SK-N-SH (cell line): Measurements from ENCODE around the gene HUNK. TPM values are rescaled to one million over a fixed set of nuclear protein-coding genes. Genes with fewer than 3 reads are reported as not detected.

ENCODE experiments used
- CTCF ChIA-PET: fragments of 300-600, 350-600 bp; formaldehyde crosslinking; extraction: SDS; loops from one replicate; lab custom pipeline; 2021; lab: Yijun Ruan, JAX
- POLR2A ChIA-PET: fragments of 350-600 bp; sonication (Branson Sonifier 250); formaldehyde crosslinking; extraction: SDS; loops from one replicate; lab custom pipeline; 2020; ENCODE audit warnings: antibody characterized with exemption, inconsistent platforms; lab: Yijun Ruan, JAX
- DNase-seq: peaks from one replicate; pipeline ENCODE4 v3.0.0; 2012
- H2AFZ ChIP-seq: fragments of 200-600 bp; sonication (generic); 2 replicates; pipeline ENCODE4 v1.8.1; 2016; ENCODE audit warnings: antibody characterized with exemption, mild to moderate bottlenecking, low read depth
- H3F3A ChIP-seq: fragments of 200-600 bp; sonication (generic); replicated peaks from 2 replicates; pipeline ENCODE3; 2016; ENCODE audit warnings: antibody characterized with exemption, mild to moderate bottlenecking; ENCODE audit not compliant: insufficient read depth
- H3K27ac ChIP-seq, 2 experiments: fragments of 200-500 bp in 1 of 2; fragments of 200-600 bp in 1 of 2; sonication (Bioruptor generic) in 1 of 2; sonication (generic), shearing (Covaris generic) in 1 of 2; 2 replicates each; pipeline versions ENCODE4 v1.5.1 to v1.6.1; 2014 to 2016; ENCODE audit warnings: low read depth in 2 of 2, inconsistent platforms in 1 of 2, low read length in 1 of 2, mild to moderate bottlenecking in 1 of 2, mixed read lengths in 1 of 2
- H3K27me3 ChIP-seq: fragments of 200-600 bp; sonication (generic), shearing (Covaris generic); 2 replicates; pipeline ENCODE4 v1.6.1; 2016; ENCODE audit warnings: mixed run types; ENCODE audit not compliant: insufficient read depth
- H3K36me3 ChIP-seq, 2 experiments: fragments of 200-500 bp in 1 of 2; fragments of 200-600 bp in 1 of 2; sonication (Bioruptor generic) in 1 of 2; sonication (generic) in 1 of 2; replicated peaks in 1 of 2; 2 replicates each; pipeline versions ENCODE3 to v1.5.1; 2014 to 2016; ENCODE audit warnings: low read length in 1 of 2, mild to moderate bottlenecking in 1 of 2; ENCODE audit not compliant: insufficient read depth in 2 of 2, control insufficient read depth in 1 of 2
- H3K4me1 ChIP-seq, 2 experiments: fragments of 200-500 bp in 1 of 2; fragments of 200-600 bp in 1 of 2; sonication (Bioruptor generic) in 1 of 2; sonication (generic), shearing (Covaris generic) in 1 of 2; 2 replicates each; pipeline versions ENCODE4 v1.5.1 to v1.6.1; 2014 to 2016; ENCODE audit warnings: low read depth in 1 of 2, low read length in 1 of 2, mixed run types in 1 of 2; ENCODE audit not compliant: insufficient read depth in 2 of 2, control insufficient read depth in 1 of 2
- H3K4me2 ChIP-seq: fragments of 200-600 bp; sonication (generic), shearing (Covaris generic); 2 replicates; pipeline ENCODE4 v1.6.1; 2017; ENCODE audit warnings: mixed run types
- H3K4me3 ChIP-seq, 2 experiments: fragments of 200-500 bp in 1 of 2; fragments of 200-600 bp in 1 of 2; sonication (Bioruptor generic) in 1 of 2; sonication (generic), shearing (Covaris generic) in 1 of 2; 2 replicates each; pipeline versions ENCODE4 v1.5.1 to v1.8.1; 2014 to 2016; ENCODE audit warnings: low read depth in 2 of 2, inconsistent platforms in 1 of 2, low read length in 1 of 2, mild to moderate bottlenecking in 1 of 2, mixed read lengths in 1 of 2, moderate library complexity in 1 of 2
- H3K79me2 ChIP-seq: fragments of 200-600 bp; sonication (generic); 2 replicates; pipeline ENCODE4 v1.8.1; 2017; ENCODE audit warnings: mild to moderate bottlenecking; ENCODE audit not compliant: insufficient read depth
- H3K9ac ChIP-seq: fragments of 200-600 bp; sonication (generic); 2 replicates; pipeline ENCODE4 v1.6.1; 2017; ENCODE audit warnings: mixed run types
- H3K9me2 ChIP-seq: fragments of 200-600 bp; sonication (generic); 2 replicates; pipeline ENCODE4 v1.6.1; 2017; ENCODE audit warnings: mixed run types
- H3K9me3 ChIP-seq: fragments of 200-600 bp; sonication (generic); 2 replicates; pipeline ENCODE4 v1.6.1; 2017; ENCODE audit warnings: mixed run types, mild to moderate bottlenecking, moderate library complexity
- H4K20me1 ChIP-seq: fragments of 200-600 bp; sonication (generic); 2 replicates; pipeline ENCODE4 v1.6.1; 2017; ENCODE audit warnings: mild to moderate bottlenecking, mixed run types; ENCODE audit not compliant: insufficient read depth
- CHD2 ChIP-seq: fragments of 150-350 bp; IDR thresholded peaks from 2 replicates; pipeline ENCODE4 v1.6.1; 2018; ENCODE audit warnings: low read length; ENCODE audit not compliant: partially characterized antibody
- FOSL2 ChIP-seq: IDR thresholded peaks from 2 replicates; pipeline ENCODE4 v1.4.0; 2012; ENCODE audit warnings: low read depth, mild to moderate bottlenecking, moderate library complexity, borderline replicate concordance
- NFIC ChIP-seq: IDR thresholded peaks from 2 replicates; pipeline ENCODE4 v1.4.0; 2012; ENCODE audit warnings: borderline replicate concordance
- RCOR1 ChIP-seq: fragments of 150-350 bp; IDR thresholded peaks from 2 replicates; pipeline ENCODE4 v1.6.1; 2017; ENCODE audit warnings: antibody characterized with exemption, low read length
- TAF1 ChIP-seq: IDR thresholded peaks from 2 replicates; pipeline ENCODE4 v1.6.1; 2012; ENCODE audit warnings: low read depth, mild to moderate bottlenecking, low read length, moderate library complexity, borderline replicate concordance
- TEAD4 ChIP-seq: IDR thresholded peaks from 2 replicates; pipeline ENCODE4 v1.4.0; 2012; ENCODE audit warnings: mild to moderate bottlenecking, borderline replicate concordance; ENCODE audit not compliant: insufficient read depth
- YY1 ChIP-seq: IDR thresholded peaks from 2 replicates; pipeline ENCODE4 v1.4.0; 2012; ENCODE audit warnings: low read depth, mild to moderate bottlenecking
- WGBS: methylation state at CpG from one replicate; pipeline ENCODE4 v1.1.6; 2017; ENCODE audit warnings: low lambda C conversion rate; 5-methylcytosine and 5-hydroxymethylcytosine counted together
- polyA plus RNA-seq, 3 experiments: library from polyadenylated mRNA; depleted of rRNA; stranded (reverse); fragments of >200 nt; gene quantifications; 2 replicates each; pipeline ENCODE4 v1.2.3, GENCODE V29; 2012
- TF ChIP-seq, protein P1 (sequence below): IDR thresholded peaks from 2 replicates; pipeline ENCODE4 v1.4.0; 2012; ENCODE audit warnings: low read depth, borderline replicate concordance
- TF ChIP-seq, protein P2 (sequence below): IDR thresholded peaks from 2 replicates; pipeline ENCODE4 v1.6.1; 2012; ENCODE audit warnings: mild to moderate bottlenecking, low read depth, low read length, moderate library complexity

Gene HUNK
- polyA plus RNA-seq, 1 of the 3 experiments (the other 2 are of a cell fraction): 0.31 TPM

GRCh38 chr21:31872072-31872451, 758 bp upstream of the HUNK start:
- Histone ChIP-seq H3K79me2 (no peaks in the 10 kb centered on the region; the same call in 1 of the 2 replicates), H4K20me1 (no peaks in the 10 kb centered on the region), H3K4me3 (peak overlapping the region; percentile 55 to 75), H3K36me3 (no peaks in the 10 kb centered on the region), H3K9ac (no peak overlapping the region), H3K4me2 (peak overlapping the region; percentile 99), H3K4me1 (peaks cover 0 to 20% of the 10 kb centered on the region in 2 experiments; a peak in 1 of 4 replicates), H3K9me3 (no peaks in the 10 kb centered on the region), H3K27ac (peak overlapping the region in 1 of 2 experiments; percentile 67; a peak in 2 of 4 replicates), H2AFZ (peak overlapping the region; percentile 91), H3K9me2 (no peaks in the 10 kb centered on the region), H3K27me3 (peaks cover 5% of the 10 kb centered on the region), H3F3A (no peaks in the 10 kb centered on the region)
- POLR2A ChIA-PET: no interaction called here
- CTCF ChIA-PET: interaction anchor here (0.7 to 8.6 kb wide), 8 partner anchors 41 to 390 kb away, joined by 3 to 75 read pairs (median 3); no protein-coding TSS in a partner anchor
- TF ChIP-seq FOSL2: no peak
- TF ChIP-seq, protein P1, sequence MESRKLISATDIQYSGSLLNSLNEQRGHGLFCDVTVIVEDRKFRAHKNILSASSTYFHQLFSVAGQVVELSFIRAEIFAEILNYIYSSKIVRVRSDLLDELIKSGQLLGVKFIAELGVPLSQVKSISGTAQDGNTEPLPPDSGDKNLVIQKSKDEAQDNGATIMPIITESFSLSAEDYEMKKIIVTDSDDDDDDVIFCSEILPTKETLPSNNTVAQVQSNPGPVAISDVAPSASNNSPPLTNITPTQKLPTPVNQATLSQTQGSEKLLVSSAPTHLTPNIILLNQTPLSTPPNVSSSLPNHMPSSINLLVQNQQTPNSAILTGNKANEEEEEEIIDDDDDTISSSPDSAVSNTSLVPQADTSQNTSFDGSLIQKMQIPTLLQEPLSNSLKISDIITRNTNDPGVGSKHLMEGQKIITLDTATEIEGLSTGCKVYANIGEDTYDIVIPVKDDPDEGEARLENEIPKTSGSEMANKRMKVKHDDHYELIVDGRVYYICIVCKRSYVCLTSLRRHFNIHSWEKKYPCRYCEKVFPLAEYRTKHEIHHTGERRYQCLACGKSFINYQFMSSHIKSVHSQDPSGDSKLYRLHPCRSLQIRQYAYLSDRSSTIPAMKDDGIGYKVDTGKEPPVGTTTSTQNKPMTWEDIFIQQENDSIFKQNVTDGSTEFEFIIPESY: no peak
- WGBS: 26% methylated on average over 12 of the region's 12 CpGs
- DNase-seq: peak; percentile 26

- Histone ChIP-seq H3K4me1 (peaks cover 0 to 20% of the 10 kb centered on the region in 2 experiments; a peak in 1 of 4 replicates), H2AFZ (peak overlapping the region; percentile 63; the same call in 1 of the 2 replicates), H3K4me3 (peak overlapping the region; percentile 55 to 75)
- 0% methylated on average over 15 of the region's 58 CpGs for WGBS
- DNase-seq: peak; percentile 88
- no peak for TF ChIP-seq YY1
- no peak for TF ChIP-seq CHD2
- no peak for TF ChIP-seq TAF1
- TF ChIP-seq RCOR1: no peak
- no peak for TF ChIP-seq NFIC
- TF ChIP-seq, protein P2, sequence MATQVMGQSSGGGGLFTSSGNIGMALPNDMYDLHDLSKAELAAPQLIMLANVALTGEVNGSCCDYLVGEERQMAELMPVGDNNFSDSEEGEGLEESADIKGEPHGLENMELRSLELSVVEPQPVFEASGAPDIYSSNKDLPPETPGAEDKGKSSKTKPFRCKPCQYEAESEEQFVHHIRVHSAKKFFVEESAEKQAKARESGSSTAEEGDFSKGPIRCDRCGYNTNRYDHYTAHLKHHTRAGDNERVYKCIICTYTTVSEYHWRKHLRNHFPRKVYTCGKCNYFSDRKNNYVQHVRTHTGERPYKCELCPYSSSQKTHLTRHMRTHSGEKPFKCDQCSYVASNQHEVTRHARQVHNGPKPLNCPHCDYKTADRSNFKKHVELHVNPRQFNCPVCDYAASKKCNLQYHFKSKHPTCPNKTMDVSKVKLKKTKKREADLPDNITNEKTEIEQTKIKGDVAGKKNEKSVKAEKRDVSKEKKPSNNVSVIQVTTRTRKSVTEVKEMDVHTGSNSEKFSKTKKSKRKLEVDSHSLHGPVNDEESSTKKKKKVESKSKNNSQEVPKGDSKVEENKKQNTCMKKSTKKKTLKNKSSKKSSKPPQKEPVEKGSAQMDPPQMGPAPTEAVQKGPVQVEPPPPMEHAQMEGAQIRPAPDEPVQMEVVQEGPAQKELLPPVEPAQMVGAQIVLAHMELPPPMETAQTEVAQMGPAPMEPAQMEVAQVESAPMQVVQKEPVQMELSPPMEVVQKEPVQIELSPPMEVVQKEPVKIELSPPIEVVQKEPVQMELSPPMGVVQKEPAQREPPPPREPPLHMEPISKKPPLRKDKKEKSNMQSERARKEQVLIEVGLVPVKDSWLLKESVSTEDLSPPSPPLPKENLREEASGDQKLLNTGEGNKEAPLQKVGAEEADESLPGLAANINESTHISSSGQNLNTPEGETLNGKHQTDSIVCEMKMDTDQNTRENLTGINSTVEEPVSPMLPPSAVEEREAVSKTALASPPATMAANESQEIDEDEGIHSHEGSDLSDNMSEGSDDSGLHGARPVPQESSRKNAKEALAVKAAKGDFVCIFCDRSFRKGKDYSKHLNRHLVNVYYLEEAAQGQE: no peak
- no peak for TF ChIP-seq TEAD4
- TF ChIP-seq, all 33 proteins: peak for 0
- no peaks in the 10 kb centered on the region; the same call in 1 of the 2 replicates for H3K79me2 ChIP-seq
- no peaks in the 10 kb centered on the region for H3K36me3 ChIP-seq
- peaks cover 5% of the 10 kb centered on the region for H3K27me3 ChIP-seq
- H3K9me2 ChIP-seq: no peaks in the 10 kb centered on the region
- no peaks in the 10 kb centered on the region for H4K20me1 ChIP-seq
- H3K4me2 ChIP-seq: peak overlapping the region; percentile 99
- H3K9ac ChIP-seq: peak overlapping the region; percentile 57; the same call in 1 of the 2 replicates
- peak overlapping the region in 1 of 2 experiments; percentile 67; a peak in 2 of 4 replicates for H3K27ac ChIP-seq
- ChIA-PET CTCF (interaction anchor here (0.7 to 8.6 kb wide), 18 partner anchors 9 to 413 kb away, joined by 3 to 75 read pairs (median 6); no protein-coding TSS in a partner anchor), POLR2A (interaction anchor here (1.3 kb wide), 1 partner anchor 384 kb away, joined by 8 read pairs; no protein-coding TSS in a partner anchor)
- H3F3A ChIP-seq: no peaks in the 10 kb centered on the region
- H3K9me3 ChIP-seq: no peaks in the 10 kb centered on the region
These were observed 465 bp downstream of the HUNK start for GRCh38 chr21:31873275-31873695.
